Right lobe of liver (tissue), 4 donors: ENCODE data around the gene NRBF2.
A peak's percentile ranks its signal among the peaks of the same experiment; 100 is the strongest.

Experiments used
- POLR2A ChIP-seq: fragments of 450-650 bp; IDR thresholded peaks from one replicate; pipeline ENCODE4 v1.6.1; 2017; ENCODE audit warnings: antibody characterized with exemption, mild to moderate bottlenecking
- TF ChIP-seq, protein P1 (sequence below), 4 donors: fragments of 200-600 bp in 3 of 4; fragments of 450-650 bp in 1 of 4; IDR thresholded peaks; one replicate each; pipeline versions ENCODE4 v1.5.1 to v1.8.0; 2016 to 2022; ENCODE audit warnings: antibody characterized with exemption in 4 of 4, mild to moderate bottlenecking in 2 of 4
- donor health status: DM: no; HTN: no; CAD: no.
- donor health status: DM: no; HTN: no; CAD: no.
- donor health status: DM: no; HTN: yes; CAD: no.

DNA sequence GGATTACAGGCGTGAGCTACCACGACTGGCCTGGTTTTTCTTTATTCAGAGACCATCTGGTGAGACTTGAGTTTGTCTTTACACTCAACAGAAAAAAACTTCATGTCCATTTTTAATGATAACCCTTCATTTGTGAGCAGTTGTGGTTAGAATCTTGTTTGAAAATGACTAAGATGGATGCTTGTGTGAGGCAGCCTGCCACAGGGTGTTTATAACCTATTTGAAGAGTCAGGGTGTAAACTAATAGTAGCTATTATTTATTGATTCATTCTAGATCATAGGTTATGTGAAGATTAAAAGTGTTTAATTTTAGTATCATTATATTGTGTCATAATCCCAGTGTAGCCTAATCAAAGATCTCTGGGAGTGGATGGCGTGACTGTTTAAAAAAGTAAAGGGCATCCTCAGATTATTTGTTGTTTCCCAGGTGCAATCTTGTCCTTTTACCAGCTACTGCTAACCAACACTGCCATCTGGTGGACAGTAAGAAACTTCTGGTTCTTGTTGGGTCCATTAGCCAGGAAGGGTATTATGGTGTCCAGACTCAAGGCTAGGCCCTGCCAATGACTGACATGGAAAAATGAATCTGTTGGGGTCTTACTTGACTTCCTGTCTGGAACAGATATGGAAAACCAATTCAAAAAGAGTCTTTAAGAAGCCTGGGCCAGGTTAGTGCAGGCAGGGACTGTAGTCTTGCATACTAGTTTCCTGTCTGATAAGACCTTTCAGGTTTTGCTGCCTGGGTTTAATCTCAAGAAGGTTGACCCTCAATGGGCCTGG is 24.9 kb downstream of the NRBF2 start:
- TF ChIP-seq, protein P1, sequence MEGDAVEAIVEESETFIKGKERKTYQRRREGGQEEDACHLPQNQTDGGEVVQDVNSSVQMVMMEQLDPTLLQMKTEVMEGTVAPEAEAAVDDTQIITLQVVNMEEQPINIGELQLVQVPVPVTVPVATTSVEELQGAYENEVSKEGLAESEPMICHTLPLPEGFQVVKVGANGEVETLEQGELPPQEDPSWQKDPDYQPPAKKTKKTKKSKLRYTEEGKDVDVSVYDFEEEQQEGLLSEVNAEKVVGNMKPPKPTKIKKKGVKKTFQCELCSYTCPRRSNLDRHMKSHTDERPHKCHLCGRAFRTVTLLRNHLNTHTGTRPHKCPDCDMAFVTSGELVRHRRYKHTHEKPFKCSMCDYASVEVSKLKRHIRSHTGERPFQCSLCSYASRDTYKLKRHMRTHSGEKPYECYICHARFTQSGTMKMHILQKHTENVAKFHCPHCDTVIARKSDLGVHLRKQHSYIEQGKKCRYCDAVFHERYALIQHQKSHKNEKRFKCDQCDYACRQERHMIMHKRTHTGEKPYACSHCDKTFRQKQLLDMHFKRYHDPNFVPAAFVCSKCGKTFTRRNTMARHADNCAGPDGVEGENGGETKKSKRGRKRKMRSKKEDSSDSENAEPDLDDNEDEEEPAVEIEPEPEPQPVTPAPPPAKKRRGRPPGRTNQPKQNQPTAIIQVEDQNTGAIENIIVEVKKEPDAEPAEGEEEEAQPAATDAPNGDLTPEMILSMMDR (IDR thresholded peaks at IDR 0.05) = peak; percentile 77 to 88 (median 82)
- TF ChIP-seq POLR2A = no peak
